ENCODE measurements around the gene TMEM183A.
"Not testable (repeated sequence)": the region's sequence is repeated elsewhere in the genome, so short reads cannot be mapped to it uniquely, and the experiment has no call there.

TMEM183A gene

GRCh38 chr1:203000217-203000944, 6.8 kb upstream of the TMEM183A start:
- TF ChIP-seq CTCF (IDR thresholded peaks at IDR 0.05; ENCODE audit: control insufficient read depth, extremely low read depth, insufficient read depth): no peak
- DNase-seq (ENCODE audit: low read depth): no peak
- no peak overlapping the region for H3K4me3 ChIP-seq (ENCODE audit: low read depth, low read length)

- TF ChIP-seq CTCF (IDR thresholded peaks at IDR 0.05; ENCODE audit: control insufficient read depth, extremely low read depth, insufficient read depth): no peak
- H3K4me3 ChIP-seq (ENCODE audit: low read depth, low read length): no peak overlapping the region
- DNase-seq (ENCODE audit: low read depth): no peak
Observed at GRCh38 chr1:203001986-203002385, 5.2 kb upstream of the TMEM183A start.

- DNase-seq (ENCODE audit: low read depth): no peak
- no peak for TF ChIP-seq CTCF (IDR thresholded peaks at IDR 0.05; ENCODE audit: control insufficient read depth, extremely low read depth, insufficient read depth)
- no peak overlapping the region for H3K4me3 ChIP-seq (ENCODE audit: low read depth, low read length)
Observed at GRCh38 chr1:203002951-203003350, 4.2 kb upstream of the TMEM183A start.

- not testable (repeated sequence) for DNase-seq (ENCODE audit: low read depth); H3K4me3 ChIP-seq (ENCODE audit: low read depth, low read length)
Observed at GRCh38 chr1:203005395-203006142, 1.6 kb upstream of the TMEM183A start.

- TF ChIP-seq CTCF (IDR thresholded peaks at IDR 0.05; ENCODE audit: control insufficient read depth, extremely low read depth, insufficient read depth): no peak
- DNase-seq (ENCODE audit: low read depth): no peak
- no peak overlapping the region for H3K4me3 ChIP-seq (ENCODE audit: low read depth, low read length)
Observed at GRCh38 chr1:203009185-203009584, 2.0 kb downstream of the TMEM183A start.

GRCh38 chr1:203011582-203011981, 4.4 kb downstream of the TMEM183A start:
- no peak overlapping the region for H3K4me3 ChIP-seq (ENCODE audit: low read depth, low read length)
- no peak for DNase-seq (ENCODE audit: low read depth)
- no peak for TF ChIP-seq CTCF (IDR thresholded peaks at IDR 0.05; ENCODE audit: control insufficient read depth, extremely low read depth, insufficient read depth)

GRCh38 chr1:203017061-203017460, 9.9 kb downstream of the TMEM183A start:
- DNase-seq (ENCODE audit: low read depth): no peak
- TF ChIP-seq CTCF (IDR thresholded peaks at IDR 0.05; ENCODE audit: control insufficient read depth, extremely low read depth, insufficient read depth): no peak
- no peak overlapping the region for H3K4me3 ChIP-seq (ENCODE audit: low read depth, low read length)

All from LNCaP clone FGC (cell line).